ENCODE results near the gene TENT5A.
A peak's percentile ranks its signal among the peaks of the same experiment; 100 is the strongest.
"Not testable (repeated sequence)": the region's sequence is repeated elsewhere in the genome, so short reads cannot be mapped to it uniquely, and the experiment has no call there.

TENT5A gene

GRCh38 chr6:81752084-81752920 lies at the start of gene TENT5A:
TENT5A (minus strand) TSS chr6:81752681; CDS start chr6:81752141, 540 bp downstream.
- DNase-seq (ENCODE audit: low spot score) = peak; percentile 77

GRCh38 chr6:81801489-81801888 lies 49.0 kb upstream of the TENT5A start:
- DNase-seq (ENCODE audit: low spot score) = no peak

- no peak for DNase-seq (ENCODE audit: low spot score)
Measured at GRCh38 chr6:81800666-81801065, 48.2 kb upstream of the TENT5A start.

GRCh38 chr6:81799323-81799722 lies 46.8 kb upstream of the TENT5A start:
- DNase-seq (ENCODE audit: low spot score) = no peak

GRCh38 chr6:81797591-81797990 lies 45.1 kb upstream of the TENT5A start:
- no peak for DNase-seq (ENCODE audit: low spot score)

GRCh38 chr6:81795890-81796289 lies 43.4 kb upstream of the TENT5A start:
- DNase-seq (ENCODE audit: low spot score) = no peak

GRCh38 chr6:81793821-81794475 lies 41.5 kb upstream of the TENT5A start:
- no peak for DNase-seq (ENCODE audit: low spot score)

GRCh38 chr6:81792826-81793225 lies 40.3 kb upstream of the TENT5A start:
- no peak for DNase-seq (ENCODE audit: low spot score)

GRCh38 chr6:81791756-81792155 lies 39.3 kb upstream of the TENT5A start:
- no peak for DNase-seq (ENCODE audit: low spot score)

GRCh38 chr6:81790034-81790433 lies 37.6 kb upstream of the TENT5A start:
- DNase-seq (ENCODE audit: low spot score) = no peak

- no peak for DNase-seq (ENCODE audit: low spot score)
Measured at GRCh38 chr6:81789291-81789690, 36.8 kb upstream of the TENT5A start.

GRCh38 chr6:81788748-81789147 lies 36.3 kb upstream of the TENT5A start:
- no peak for DNase-seq (ENCODE audit: low spot score)

- DNase-seq (ENCODE audit: low spot score) = no peak
Measured at GRCh38 chr6:81787313-81788068, 35.0 kb upstream of the TENT5A start.

- no peak for DNase-seq (ENCODE audit: low spot score)
Measured at GRCh38 chr6:81786150-81786549, 33.7 kb upstream of the TENT5A start.

GRCh38 chr6:81785377-81785776 lies 32.9 kb upstream of the TENT5A start:
- DNase-seq (ENCODE audit: low spot score) = no peak

- DNase-seq (ENCODE audit: low spot score) = no peak
Measured at GRCh38 chr6:81783893-81784292, 31.4 kb upstream of the TENT5A start.

GRCh38 chr6:81781624-81782023 lies 29.1 kb upstream of the TENT5A start:
- no peak for DNase-seq (ENCODE audit: low spot score)

GRCh38 chr6:81777586-81778268 lies 25.2 kb upstream of the TENT5A start:
- no peak for DNase-seq (ENCODE audit: low spot score)

- DNase-seq (ENCODE audit: low spot score) = not testable (repeated sequence)
Measured at GRCh38 chr6:81776219-81776618, 23.7 kb upstream of the TENT5A start.

- DNase-seq (ENCODE audit: low spot score) = no peak
Measured at GRCh38 chr6:81774542-81774941, 22.1 kb upstream of the TENT5A start.

- DNase-seq (ENCODE audit: low spot score) = no peak
Measured at GRCh38 chr6:81773887-81774286, 21.4 kb upstream of the TENT5A start.

GRCh38 chr6:81772741-81773140 lies 20.3 kb upstream of the TENT5A start:
- DNase-seq (ENCODE audit: low spot score) = no peak
